Measurements from ENCODE around the gene OPRD1. TPM values are rescaled to one million over a fixed set of nuclear protein-coding genes. Genes with fewer than 3 reads are reported as not detected.

OPRD1 gene
- total RNA-seq, 2 experiments from 2014 or later: 0.02 TPM; not detected in 1

- Mint-ChIP-seq H3K36me3 (ENCODE audit: low read depth) (no peaks in the 10 kb centered on the region), H3K27me3 (no peaks in the 10 kb centered on the region), H3K9me3 (no peaks in the 10 kb centered on the region), H3K27ac (no peak overlapping the region), H3K4me3 (no peak overlapping the region), H3K4me1 (ENCODE audit: low read depth) (no peaks in the 10 kb centered on the region)
- intact Hi-C loops (cut with micrococcal nuclease): no loop called here
- POLR2A ChIA-PET: interaction anchor here (1.0 kb wide), 1 partner anchor 10 kb away, joined by 3 read pairs; no protein-coding TSS in a partner anchor
- no peak for ATAC-seq
- CTCF ChIA-PET: no interaction called here
- no peak for DNase-seq
- TF ChIP-seq CTCF (IDR thresholded peaks at IDR 0.05): no peak
Observed at GRCh38 chr1:28830814-28831213, 18.8 kb downstream of the OPRD1 start.

- Mint-ChIP-seq H3K4me1 (ENCODE audit: low read depth) (no peaks in the 10 kb centered on the region), H3K27ac (no peak overlapping the region), H3K4me3 (no peak overlapping the region), H3K27me3 (peaks cover 4% of the 10 kb centered on the region), H3K36me3 (ENCODE audit: low read depth) (no peaks in the 10 kb centered on the region), H3K9me3 (no peaks in the 10 kb centered on the region)
- intact Hi-C loops (cut with micrococcal nuclease): no loop called here
- ATAC-seq (no peak), DNase-seq (no peak)
- ChIA-PET CTCF (interaction anchor here (0.7 to 2.0 kb wide), 3 partner anchors 44 to 49 kb away, joined by 3 to 8 read pairs (median 4); no protein-coding TSS in a partner anchor), POLR2A (interaction anchor here (1.5 kb wide), 1 partner anchor 28 kb away, joined by 3 read pairs; no protein-coding TSS in a partner anchor)
- TF ChIP-seq CTCF (IDR thresholded peaks at IDR 0.05): no peak
Observed at GRCh38 chr1:28832966-28833365, 21.0 kb downstream of the OPRD1 start.

- no peaks in the 10 kb centered on the region for H3K9me3 Mint-ChIP-seq
- peaks cover 4% of the 10 kb centered on the region for H3K27me3 Mint-ChIP-seq
- no peak for DNase-seq
- no peaks in the 10 kb centered on the region for H3K4me1 Mint-ChIP-seq (ENCODE audit: low read depth)
- POLR2A ChIA-PET: interaction anchor here (1.5 kb wide), 1 partner anchor 27 kb away, joined by 3 read pairs; no protein-coding TSS in a partner anchor
- TF ChIP-seq CTCF (IDR thresholded peaks at IDR 0.05): no peak
- no peak for ATAC-seq
- intact Hi-C loops (cut with micrococcal nuclease): no loop called here
- no peak overlapping the region for H3K27ac Mint-ChIP-seq
- no peak overlapping the region for H3K4me3 Mint-ChIP-seq
- H3K36me3 Mint-ChIP-seq (ENCODE audit: low read depth): no peaks in the 10 kb centered on the region
- CTCF ChIA-PET: interaction anchor here (0.7 to 2.0 kb wide), 3 partner anchors 44 to 48 kb away, joined by 3 to 8 read pairs (median 4); no protein-coding TSS in a partner anchor
Observed at GRCh38 chr1:28833381-28833780, 21.4 kb downstream of the OPRD1 start.

- intact Hi-C loops (cut with micrococcal nuclease): no loop called here
- H3K9me3 Mint-ChIP-seq: no peaks in the 10 kb centered on the region
- H3K36me3 Mint-ChIP-seq (ENCODE audit: low read depth): no peaks in the 10 kb centered on the region
- no peaks in the 10 kb centered on the region for H3K4me1 Mint-ChIP-seq (ENCODE audit: low read depth)
- ATAC-seq (no peak), DNase-seq (no peak)
- H3K27me3 Mint-ChIP-seq: peaks cover 5% of the 10 kb centered on the region
- H3K27ac Mint-ChIP-seq: no peak overlapping the region
- no peak overlapping the region for H3K4me3 Mint-ChIP-seq
- CTCF ChIA-PET: interaction anchor here (1.1 kb wide), 1 partner anchor 42 kb away, joined by 3 read pairs; no protein-coding TSS in a partner anchor
- no peak for TF ChIP-seq CTCF (IDR thresholded peaks at IDR 0.05)
- POLR2A ChIA-PET: no interaction called here
Observed at GRCh38 chr1:28835237-28835650, 23.3 kb downstream of the OPRD1 start.

GRCh38 chr1:28836421-28836956 is 24.5 kb downstream of the OPRD1 start:
- Mint-ChIP-seq H3K27ac (no peak overlapping the region), H3K4me3 (no peak overlapping the region), H3K27me3 (peaks cover 5% of the 10 kb centered on the region), H3K4me1 (ENCODE audit: low read depth) (no peaks in the 10 kb centered on the region), H3K9me3 (no peaks in the 10 kb centered on the region), H3K36me3 (ENCODE audit: low read depth) (no peaks in the 10 kb centered on the region)
- intact Hi-C loops (cut with micrococcal nuclease): no loop called here
- TF ChIP-seq CTCF (IDR thresholded peaks at IDR 0.05): no peak
- ChIA-PET POLR2A (no interaction called here), CTCF (interaction anchor here (1.3 to 1.4 kb wide), 2 partner anchors 40 to 52 kb away, joined by 4 read pairs; no protein-coding TSS in a partner anchor)
- ATAC-seq (no peak), DNase-seq (no peak)
